Effector memory CD4-positive, alpha-beta T cell (primary cell): Measurements from ENCODE around the gene TUT4.

Source experiments
- DNase-seq, 3 donors: peaks; one replicate each; pipeline ENCODE4 v3.0.0-alpha.2; 2020
- H3K27ac ChIP-seq: 2 replicates; pipeline ENCODE4 v1.7.0; 2013; ENCODE audit warnings: mild to moderate bottlenecking, low read length, moderate library complexity; ENCODE audit not compliant: insufficient read depth, poor library complexity, severe bottlenecking
- H3K27me3 ChIP-seq: replicated peaks from 2 replicates; pipeline ENCODE4 v1.7.0; 2013; ENCODE audit warnings: mild to moderate bottlenecking, low read length; ENCODE audit not compliant: insufficient read depth, control insufficient read depth, poor library complexity, severe bottlenecking
- H3K36me3 ChIP-seq: 2 replicates; pipeline ENCODE4 v1.7.0; 2013; ENCODE audit warnings: mild to moderate bottlenecking, low read length, moderate library complexity; ENCODE audit not compliant: control insufficient read depth, insufficient read depth
- H3K4me1 ChIP-seq: 2 replicates; pipeline ENCODE4 v1.7.0; 2013; ENCODE audit warnings: low read length, mild to moderate bottlenecking; ENCODE audit not compliant: control insufficient read depth, insufficient read depth, poor library complexity, severe bottlenecking
- H3K4me3 ChIP-seq: 2 replicates; pipeline ENCODE4 v1.7.0; 2013; ENCODE audit warnings: low read length, low read depth, mild to moderate bottlenecking; ENCODE audit not compliant: insufficient read depth, poor library complexity, severe bottlenecking
- H3K9me3 ChIP-seq: 2 replicates; pipeline ENCODE4 v1.7.0; 2013; ENCODE audit warnings: mild to moderate bottlenecking, low read length, moderate library complexity; ENCODE audit not compliant: control insufficient read depth

TUT4 gene

GRCh38 chr1:52511851-52512615 is 40.9 kb downstream of the TUT4 start:
- DNase-seq, result no peak
- Histone ChIP-seq H3K27ac (no peak overlapping the region), H3K27me3 (no peaks in the 10 kb centered on the region), H3K9me3 (no peaks in the 10 kb centered on the region), H3K4me3 (no peak overlapping the region), H3K36me3 (peaks cover 12% of the 10 kb centered on the region), H3K4me1 (no peaks in the 10 kb centered on the region)

GRCh38 chr1:52511439-52511838 is 41.5 kb downstream of the TUT4 start:
- Histone ChIP-seq H3K27me3 (no peaks in the 10 kb centered on the region), H3K36me3 (peaks cover 17% of the 10 kb centered on the region)

GRCh38 chr1:52506920-52507546 is 45.9 kb downstream of the TUT4 start:
- peaks cover 11% of the 10 kb centered on the region for H3K36me3 ChIP-seq
- no peaks in the 10 kb centered on the region for H3K27me3 ChIP-seq
- H3K4me3 ChIP-seq, result no peak overlapping the region
- H3K4me1 ChIP-seq, result no peaks in the 10 kb centered on the region
- no peak for DNase-seq
- no peaks in the 10 kb centered on the region for H3K9me3 ChIP-seq
- H3K27ac ChIP-seq, result no peak overlapping the region

More at GRCh38 chr1:52511439-52511838, 41.5 kb downstream of the TUT4 start:
- Histone ChIP-seq H3K27ac (no peak overlapping the region), H3K4me1 (no peaks in the 10 kb centered on the region), H3K4me3 (no peak overlapping the region), H3K9me3 (no peaks in the 10 kb centered on the region)
- no peak for DNase-seq

- no peaks in the 10 kb centered on the region for H3K27me3 ChIP-seq
- DNase-seq, result no peak
- peaks cover 11% of the 10 kb centered on the region for H3K36me3 ChIP-seq
- no peak overlapping the region for H3K27ac ChIP-seq
- no peak overlapping the region for H3K4me3 ChIP-seq
- H3K4me1 ChIP-seq, result no peaks in the 10 kb centered on the region
- H3K9me3 ChIP-seq, result no peaks in the 10 kb centered on the region
These were observed 46.5 kb downstream of the TUT4 start for GRCh38 chr1:52506349-52506748.

GRCh38 chr1:52504720-52505119 is 48.2 kb downstream of the TUT4 start:
- no peaks in the 10 kb centered on the region for H3K4me1 ChIP-seq
- H3K4me3 ChIP-seq, result no peak overlapping the region
- peaks cover 8% of the 10 kb centered on the region for H3K36me3 ChIP-seq
- DNase-seq, result no peak
- H3K27ac ChIP-seq, result no peak overlapping the region
- no peaks in the 10 kb centered on the region for H3K9me3 ChIP-seq
- no peaks in the 10 kb centered on the region for H3K27me3 ChIP-seq

GRCh38 chr1:52503706-52504105 is 49.2 kb downstream of the TUT4 start:
- Histone ChIP-seq H3K4me1 (no peaks in the 10 kb centered on the region), H3K9me3 (no peaks in the 10 kb centered on the region), H3K27ac (no peak overlapping the region), H3K4me3 (no peak overlapping the region), H3K27me3 (no peaks in the 10 kb centered on the region), H3K36me3 (peaks cover 7% of the 10 kb centered on the region)
- no peak for DNase-seq

- no peak for DNase-seq
- H3K4me3 ChIP-seq, result no peak overlapping the region
- no peak overlapping the region for H3K27ac ChIP-seq
- H3K9me3 ChIP-seq, result no peaks in the 10 kb centered on the region
- no peaks in the 10 kb centered on the region for H3K27me3 ChIP-seq
- H3K4me1 ChIP-seq, result no peaks in the 10 kb centered on the region
- H3K36me3 ChIP-seq, result peaks cover 7% of the 10 kb centered on the region
These were observed 50.1 kb downstream of the TUT4 start for GRCh38 chr1:52502789-52503188.

- H3K27ac ChIP-seq, result no peak overlapping the region
- no peaks in the 10 kb centered on the region for H3K9me3 ChIP-seq
- no peak for DNase-seq
- H3K4me1 ChIP-seq, result no peaks in the 10 kb centered on the region
- no peaks in the 10 kb centered on the region for H3K27me3 ChIP-seq
- H3K36me3 ChIP-seq, result peaks cover 16% of the 10 kb centered on the region
- no peak overlapping the region for H3K4me3 ChIP-seq
These were observed 65.3 kb downstream of the TUT4 start for GRCh38 chr1:52487632-52488031.

- H3K4me1 ChIP-seq, result no peaks in the 10 kb centered on the region
- no peak overlapping the region for H3K27ac ChIP-seq
- no peak overlapping the region for H3K4me3 ChIP-seq
- H3K27me3 ChIP-seq, result no peaks in the 10 kb centered on the region
- DNase-seq, result no peak
- peaks cover 20% of the 10 kb centered on the region for H3K36me3 ChIP-seq
- H3K9me3 ChIP-seq, result no peaks in the 10 kb centered on the region
These were observed 70.4 kb downstream of the TUT4 start for GRCh38 chr1:52482326-52483004.

GRCh38 chr1:52479076-52479475 is 73.8 kb downstream of the TUT4 start:
- H3K27ac ChIP-seq, result no peak overlapping the region
- no peaks in the 10 kb centered on the region for H3K27me3 ChIP-seq
- DNase-seq, result no peak
- H3K9me3 ChIP-seq, result no peaks in the 10 kb centered on the region
- H3K36me3 ChIP-seq, result peaks cover 27% of the 10 kb centered on the region
- H3K4me1 ChIP-seq, result no peaks in the 10 kb centered on the region
- H3K4me3 ChIP-seq, result no peak overlapping the region
